ENCODE data around the gene GALNT7.
"Not testable (repeated sequence)": the region's sequence is repeated elsewhere in the genome, so short reads cannot be mapped to it uniquely, and the experiment has no call there.

Gene GALNT7

DNA sequence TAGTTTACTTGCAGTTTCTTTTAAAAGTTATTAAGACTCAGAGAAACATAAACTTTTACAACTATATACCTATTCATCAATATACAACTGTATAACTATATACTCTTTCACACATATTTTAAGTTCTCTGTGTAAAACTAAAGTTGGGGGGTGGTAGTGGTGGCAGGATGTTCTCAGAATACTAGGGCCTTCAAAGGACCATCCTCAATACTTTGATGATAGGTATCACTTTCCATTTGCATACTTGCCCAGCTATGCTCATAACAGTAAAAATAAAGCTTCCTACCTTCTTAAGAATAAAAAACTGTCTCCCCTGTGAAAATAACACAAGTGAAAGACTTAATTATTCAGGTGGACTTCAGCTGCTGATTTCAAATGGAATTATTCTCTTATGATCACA is 2.9 kb upstream of the GALNT7 start:
- in situ Hi-C loops (cut with MboI; ENCODE audit: low sequenced_read_pairs) = loop anchor here (25.0 kb wide), 1 partner anchor 128 kb away; no protein-coding TSS in a partner anchor

DNA sequence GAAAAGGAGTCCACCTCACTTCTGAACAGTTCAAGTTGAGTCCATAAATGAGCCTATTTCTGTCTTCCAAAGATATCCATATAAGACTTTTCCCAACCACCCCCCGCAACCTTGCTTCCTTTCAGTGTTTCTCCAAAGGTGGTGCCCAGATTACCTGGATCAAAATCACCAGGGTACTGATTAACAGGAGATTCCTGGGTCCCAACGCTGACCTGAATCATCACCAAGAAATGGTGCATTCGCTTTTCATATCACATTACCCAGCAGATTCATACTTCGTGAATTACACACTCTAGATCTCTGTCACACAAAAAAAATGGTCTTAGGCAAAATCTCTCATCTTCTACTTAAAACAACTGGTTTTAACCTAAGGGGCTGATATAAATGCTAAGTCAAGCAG is 2.1 kb upstream of the GALNT7 start:
- in situ Hi-C loops (cut with MboI; ENCODE audit: low sequenced_read_pairs) = loop anchor here (25.0 kb wide), 1 partner anchor 129 kb away; no protein-coding TSS in a partner anchor

DNA sequence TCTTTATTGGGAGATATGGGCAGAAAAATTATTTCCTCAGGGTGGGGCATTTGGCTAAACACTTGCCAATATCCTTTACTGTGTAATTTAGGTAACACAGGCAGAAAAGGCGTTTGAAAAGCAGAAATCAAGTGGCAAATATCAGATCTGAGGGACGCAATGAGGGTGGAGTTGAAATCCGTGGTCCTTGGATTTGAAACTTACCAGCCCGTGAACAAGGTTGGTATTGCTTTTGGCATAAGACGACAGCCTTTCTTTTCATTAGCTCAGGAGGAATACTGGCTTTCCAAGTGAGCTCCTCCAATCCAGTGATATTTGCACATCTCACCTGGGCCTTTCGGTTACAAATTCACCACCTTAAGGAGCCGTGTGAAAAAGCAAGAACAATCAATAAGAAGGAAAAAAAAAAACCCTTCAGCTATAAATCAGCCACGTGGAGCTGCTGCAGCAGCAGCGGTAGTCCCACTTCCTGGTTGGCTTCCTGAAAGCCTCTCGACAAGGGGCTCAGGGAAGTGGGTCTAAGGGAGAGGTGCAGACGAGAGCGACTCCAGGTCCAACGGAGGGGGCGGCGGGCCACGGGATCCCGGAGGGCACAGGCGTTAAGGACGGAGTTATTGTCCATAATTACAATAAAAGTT is 734 bp upstream of the GALNT7 start:
- in situ Hi-C loops (cut with MboI; ENCODE audit: low sequenced_read_pairs) = loop anchor here (25.0 kb wide), 1 partner anchor 131 kb away; no protein-coding TSS in a partner anchor

DNA sequence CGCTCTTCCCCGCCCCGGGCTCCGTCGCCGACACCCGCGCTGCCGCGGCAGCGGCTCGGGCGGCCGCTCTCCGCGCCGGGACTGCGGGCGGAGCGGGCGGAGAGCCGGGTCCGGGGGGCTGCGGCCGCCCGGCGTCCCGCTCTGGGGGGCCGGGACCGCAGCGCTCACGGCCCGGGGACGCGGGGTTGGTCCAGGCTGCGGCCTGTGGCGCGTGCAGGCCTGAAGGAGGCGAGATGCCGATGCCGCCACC is 492 bp downstream of the GALNT7 start:
- in situ Hi-C loops (cut with MboI; ENCODE audit: low sequenced_read_pairs) = loop anchor here (25.0 kb wide), 1 partner anchor 132 kb away; no protein-coding TSS in a partner anchor

DNA sequence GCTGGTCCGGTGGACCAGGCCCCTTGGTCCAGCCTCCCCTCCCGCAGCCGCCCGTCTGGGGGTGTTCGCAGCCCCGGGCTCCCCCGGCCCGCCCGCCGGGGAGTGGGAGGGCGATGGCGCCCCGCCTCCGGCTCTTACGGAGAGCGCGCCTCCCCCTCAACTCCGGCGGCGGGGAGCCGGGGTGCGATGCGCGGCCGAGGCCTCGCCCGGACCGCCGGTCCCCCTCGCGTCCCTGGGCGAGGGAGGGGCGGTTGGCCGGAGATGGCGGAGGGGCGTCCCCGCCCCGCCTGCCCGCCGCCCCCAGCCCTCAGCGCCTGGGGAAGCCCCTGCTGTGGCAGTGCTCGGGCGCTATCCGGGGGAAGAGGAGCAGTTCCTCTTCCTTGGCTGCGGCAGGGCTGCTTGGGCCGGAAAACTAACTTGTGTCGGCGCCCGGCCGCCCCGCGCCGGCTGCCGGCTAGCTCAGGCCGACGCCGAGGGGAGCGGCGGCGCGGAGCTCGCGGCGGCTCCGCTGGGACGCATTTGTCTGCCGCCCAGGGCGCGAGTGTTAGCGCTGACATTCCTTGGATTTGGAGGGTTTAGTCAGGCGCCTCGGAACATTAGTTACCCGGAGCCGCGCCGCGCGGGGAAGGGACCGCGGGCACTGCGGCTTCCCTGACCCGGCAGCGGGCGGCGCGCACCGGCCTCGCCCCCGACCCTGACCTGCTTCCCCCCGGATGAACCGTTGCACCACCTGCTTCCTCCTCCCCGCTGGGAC is 994 bp downstream of the GALNT7 start:
- in situ Hi-C loops (cut with MboI; ENCODE audit: low sequenced_read_pairs) = loop anchor here (25.0 kb wide), 1 partner anchor 132 kb away; no protein-coding TSS in a partner anchor

DNA sequence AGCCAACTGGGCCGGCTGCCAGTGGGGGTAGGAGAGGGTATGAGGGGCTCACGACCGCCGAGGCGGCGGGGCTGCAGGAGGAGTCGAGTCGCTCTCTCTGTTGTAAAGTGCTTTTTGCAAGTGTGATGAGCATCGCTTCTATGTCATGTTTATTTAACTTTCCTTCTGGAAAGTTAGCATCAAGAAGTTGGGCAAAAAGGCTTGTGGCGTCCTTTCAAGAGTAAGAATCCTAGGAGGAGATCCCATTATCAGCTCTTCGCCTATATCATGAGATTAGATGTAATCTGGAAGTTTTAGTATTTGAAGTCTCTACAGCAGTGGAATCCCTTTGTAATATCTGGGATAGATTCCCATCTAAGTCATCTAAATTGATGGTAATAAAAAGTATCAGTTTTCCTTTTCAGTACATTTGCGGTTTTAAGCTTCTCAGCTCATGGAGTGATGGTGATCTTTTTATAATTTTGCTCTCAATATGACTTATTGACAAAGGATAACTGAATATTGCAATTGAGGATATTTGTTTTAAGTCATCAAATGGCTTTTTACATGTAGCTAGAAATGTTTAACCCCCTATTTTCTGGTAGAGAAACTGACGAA is 1.7 kb downstream of the GALNT7 start:
- in situ Hi-C loops (cut with MboI; ENCODE audit: low sequenced_read_pairs) = loop anchor here (25.0 kb wide), 1 partner anchor 133 kb away; no protein-coding TSS in a partner anchor

DNA sequence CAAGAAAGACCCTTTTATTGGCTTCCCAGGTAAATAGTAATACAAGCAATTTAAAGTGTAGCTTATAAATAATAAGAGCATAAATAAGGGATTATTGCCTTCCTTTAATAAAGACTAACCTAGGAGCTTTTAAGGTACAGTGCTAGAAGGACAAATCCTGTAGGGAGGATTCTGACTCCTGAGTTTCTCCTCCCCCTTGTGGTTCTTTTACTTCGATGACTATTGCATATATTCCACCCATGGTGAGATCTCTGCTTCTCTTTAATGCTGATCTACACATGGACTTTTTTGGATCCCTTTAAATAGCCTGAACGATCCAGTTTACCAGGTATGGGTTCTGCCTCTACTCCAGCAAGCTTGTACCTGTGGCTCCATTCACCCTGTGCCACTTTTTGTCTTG is 2.5 kb downstream of the GALNT7 start:
- in situ Hi-C loops (cut with MboI; ENCODE audit: low sequenced_read_pairs) = loop anchor here (25.0 kb wide), 1 partner anchor 134 kb away; no protein-coding TSS in a partner anchor

DNA sequence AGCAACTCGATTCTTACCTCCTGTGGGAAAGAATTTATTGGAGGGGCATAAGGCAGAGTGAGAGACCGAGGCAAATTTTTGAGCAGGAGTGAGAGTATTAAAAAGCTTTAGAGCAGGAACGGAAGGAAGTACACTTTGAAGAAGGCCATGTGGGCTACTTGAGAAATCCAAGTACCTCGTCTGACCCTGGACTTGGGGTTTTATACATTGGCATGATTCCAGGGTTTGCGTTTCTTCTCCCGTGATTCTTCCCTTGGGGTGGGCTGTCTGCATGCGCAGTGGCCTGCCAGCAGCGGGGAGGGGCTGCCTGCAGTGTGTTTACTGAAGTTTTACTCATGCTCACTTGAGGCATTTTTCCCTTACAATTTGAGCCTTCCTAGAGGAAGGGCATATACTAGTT is 3.4 kb downstream of the GALNT7 start:
- in situ Hi-C loops (cut with MboI; ENCODE audit: low sequenced_read_pairs) = loop anchor here (25.0 kb wide), 1 partner anchor 135 kb away; no protein-coding TSS in a partner anchor

DNA sequence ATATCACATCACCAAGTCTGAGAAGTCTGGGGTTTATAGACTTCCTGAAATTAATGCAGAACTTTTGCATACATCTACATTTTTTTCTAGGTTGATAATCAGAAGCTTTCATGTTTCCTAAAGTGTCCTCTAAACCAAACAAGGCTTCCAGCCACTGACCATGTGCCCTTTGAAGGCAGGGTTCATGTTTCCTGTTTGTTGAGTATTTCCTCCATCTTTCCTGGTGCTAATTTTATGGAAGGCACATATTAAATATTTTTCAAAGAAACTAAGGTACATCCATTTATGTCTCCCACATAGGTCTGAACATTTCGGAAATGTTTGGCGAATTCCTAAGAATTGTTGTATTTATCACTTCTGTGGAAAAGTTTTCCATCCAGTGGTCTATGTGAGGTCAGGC is 5.6 kb downstream of the GALNT7 start:
- in situ Hi-C loops (cut with MboI; ENCODE audit: low sequenced_read_pairs) = loop anchor here (25.0 kb wide), 1 partner anchor 137 kb away; no protein-coding TSS in a partner anchor

DNA sequence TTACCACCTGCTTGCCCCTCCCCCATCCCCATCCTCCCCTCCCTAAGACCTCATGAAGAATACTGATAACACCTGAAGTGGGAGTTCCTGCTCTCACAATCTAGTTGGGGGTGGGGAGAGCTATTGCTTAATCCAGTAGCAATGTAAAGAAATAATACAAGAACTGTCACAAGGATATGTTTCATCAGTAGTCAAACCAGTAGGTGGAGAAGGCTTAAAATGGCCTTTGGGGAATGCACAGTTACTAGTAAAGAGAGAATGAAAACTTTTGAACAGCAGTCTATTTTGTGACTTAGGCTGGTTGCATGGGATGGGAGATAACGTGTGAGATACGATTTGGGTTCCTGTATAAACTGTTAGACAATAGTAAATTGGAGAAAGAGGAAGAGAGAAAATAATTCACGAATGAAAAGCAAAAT is 6.0 kb downstream of the GALNT7 start:
- in situ Hi-C loops (cut with MboI; ENCODE audit: low sequenced_read_pairs) = loop anchor here (25.0 kb wide), 1 partner anchor 137 kb away; no protein-coding TSS in a partner anchor

DNA sequence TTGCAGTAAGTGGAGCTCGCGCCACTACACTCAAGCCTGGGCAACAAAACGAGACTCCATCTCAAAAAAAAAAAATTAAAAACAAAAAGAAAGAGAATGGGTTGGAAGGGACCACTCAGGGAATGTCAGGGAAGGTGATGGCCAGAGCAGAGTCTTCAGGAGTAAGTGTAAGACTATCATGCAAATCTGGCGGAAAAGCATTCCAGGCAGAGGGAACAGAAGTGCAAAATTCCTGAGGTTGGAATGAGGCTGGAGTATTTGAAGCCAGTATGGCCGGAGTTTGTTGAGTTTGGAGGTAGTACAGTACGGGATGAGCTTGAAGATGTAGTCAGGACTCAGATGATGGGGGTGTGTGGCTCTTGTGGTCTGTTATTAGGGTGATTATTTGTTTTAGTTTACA is 7.4 kb downstream of the GALNT7 start:
- in situ Hi-C loops (cut with MboI; ENCODE audit: low sequenced_read_pairs) = no loop called here

DNA sequence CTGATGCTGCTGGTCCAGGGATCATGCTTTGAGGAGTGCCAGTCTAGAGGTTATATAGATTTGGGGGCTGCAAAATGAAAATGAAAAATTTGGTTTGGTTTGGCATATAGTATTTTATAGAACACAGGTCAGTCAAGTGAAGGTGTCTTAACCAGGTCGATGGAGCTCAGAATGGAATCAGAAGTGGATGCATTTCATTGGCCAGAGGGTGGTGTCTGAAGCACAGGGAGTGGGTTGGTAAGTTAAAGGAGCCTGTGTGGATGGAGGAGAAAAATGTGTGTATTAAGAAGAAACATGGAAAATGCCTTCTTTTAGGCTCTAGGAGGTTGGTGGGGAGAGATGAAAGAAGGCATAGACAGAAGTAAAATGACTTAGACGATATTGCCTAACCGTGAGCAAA is 8.6 kb downstream of the GALNT7 start:
- in situ Hi-C loops (cut with MboI; ENCODE audit: low sequenced_read_pairs) = no loop called here

DNA sequence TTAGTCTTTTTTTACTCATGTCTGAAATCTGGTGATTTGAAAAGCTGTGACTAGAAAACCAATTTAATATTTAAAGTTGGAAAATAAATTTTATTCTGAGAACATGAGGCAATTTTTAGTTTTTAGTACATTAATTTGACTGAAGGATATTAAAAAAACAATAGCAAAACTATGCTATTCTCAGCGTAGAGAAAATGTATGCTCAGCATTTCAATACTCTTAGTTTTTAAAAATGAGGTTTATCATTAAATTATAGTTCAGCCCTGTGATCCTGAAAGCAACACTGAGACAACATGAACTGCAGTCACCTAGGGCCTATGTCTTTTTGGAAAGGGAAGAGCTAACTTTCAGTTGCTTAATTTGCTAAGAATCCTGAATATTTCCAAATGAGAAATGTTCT is 9.5 kb downstream of the GALNT7 start:
- in situ Hi-C loops (cut with MboI; ENCODE audit: low sequenced_read_pairs) = no loop called here

DNA sequence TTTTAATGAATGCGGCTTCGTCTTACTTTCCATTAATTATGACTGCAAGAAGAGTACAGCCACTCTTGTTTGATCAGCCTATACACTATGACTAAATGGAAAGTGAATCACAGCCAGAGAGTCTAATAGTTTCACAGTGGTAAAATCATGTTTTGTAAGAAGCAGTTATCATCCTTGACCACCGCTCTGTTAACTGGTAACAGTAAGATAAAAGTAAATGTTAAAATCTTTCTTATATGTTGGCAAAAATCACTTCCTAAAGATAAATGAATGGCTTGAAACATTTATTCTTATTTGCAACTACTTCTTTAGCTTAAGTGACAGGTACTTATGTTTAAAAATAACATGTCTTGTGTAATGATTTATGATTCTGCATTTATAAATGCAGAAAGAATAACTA is 13.2 kb downstream of the GALNT7 start:
- in situ Hi-C loops (cut with MboI; ENCODE audit: low sequenced_read_pairs) = no loop called here

DNA sequence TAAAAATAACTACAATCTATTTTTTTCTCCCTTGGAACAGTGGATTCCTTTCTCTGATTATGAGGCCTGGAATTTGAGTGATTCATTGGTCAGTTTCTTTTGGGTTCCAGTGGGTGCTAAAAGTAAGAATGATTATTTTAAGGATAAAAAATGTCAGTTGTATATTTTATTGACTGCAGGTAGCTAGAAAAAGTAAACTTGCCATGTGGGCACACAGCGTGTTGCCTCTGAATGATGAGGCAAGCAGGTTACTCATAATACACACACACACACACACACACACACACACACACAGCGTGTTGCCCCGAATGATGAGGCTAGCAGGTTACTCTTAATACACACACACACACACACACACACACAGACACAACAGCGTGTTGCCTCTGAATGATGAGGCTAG is 13.8 kb downstream of the GALNT7 start:
- in situ Hi-C loops (cut with MboI; ENCODE audit: low sequenced_read_pairs) = no loop called here

DNA sequence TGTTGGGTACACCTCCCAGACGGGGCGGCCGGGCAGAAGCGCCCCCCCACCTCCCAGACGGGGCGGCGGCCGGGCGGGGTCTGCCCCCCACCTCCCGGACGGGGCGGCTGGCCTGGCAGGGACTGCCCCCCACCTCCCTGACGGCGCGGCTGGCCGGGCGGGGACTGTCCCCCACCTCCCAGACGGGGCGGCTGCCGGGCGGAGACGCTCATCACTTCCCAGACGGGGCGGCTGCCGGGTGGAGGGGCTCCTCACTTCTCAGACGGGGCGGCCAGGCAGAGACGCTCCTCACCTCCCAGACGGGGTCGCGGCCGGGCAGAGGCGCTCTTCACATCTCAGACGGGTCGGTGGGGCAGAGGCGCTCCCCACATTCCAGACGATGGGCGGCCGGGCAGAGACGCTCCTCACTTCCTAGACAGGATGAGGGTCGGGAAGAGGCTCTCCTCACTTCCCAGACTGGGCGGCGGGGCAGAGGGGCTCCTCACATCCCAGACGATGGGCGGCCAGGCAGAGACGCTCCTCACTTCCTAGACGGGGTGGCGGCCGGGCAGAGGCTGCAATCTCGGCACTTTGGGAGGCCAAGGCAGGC is 15.1 kb downstream of the GALNT7 start:
- in situ Hi-C loops (cut with MboI; ENCODE audit: low sequenced_read_pairs) = not testable (repeated sequence)

DNA sequence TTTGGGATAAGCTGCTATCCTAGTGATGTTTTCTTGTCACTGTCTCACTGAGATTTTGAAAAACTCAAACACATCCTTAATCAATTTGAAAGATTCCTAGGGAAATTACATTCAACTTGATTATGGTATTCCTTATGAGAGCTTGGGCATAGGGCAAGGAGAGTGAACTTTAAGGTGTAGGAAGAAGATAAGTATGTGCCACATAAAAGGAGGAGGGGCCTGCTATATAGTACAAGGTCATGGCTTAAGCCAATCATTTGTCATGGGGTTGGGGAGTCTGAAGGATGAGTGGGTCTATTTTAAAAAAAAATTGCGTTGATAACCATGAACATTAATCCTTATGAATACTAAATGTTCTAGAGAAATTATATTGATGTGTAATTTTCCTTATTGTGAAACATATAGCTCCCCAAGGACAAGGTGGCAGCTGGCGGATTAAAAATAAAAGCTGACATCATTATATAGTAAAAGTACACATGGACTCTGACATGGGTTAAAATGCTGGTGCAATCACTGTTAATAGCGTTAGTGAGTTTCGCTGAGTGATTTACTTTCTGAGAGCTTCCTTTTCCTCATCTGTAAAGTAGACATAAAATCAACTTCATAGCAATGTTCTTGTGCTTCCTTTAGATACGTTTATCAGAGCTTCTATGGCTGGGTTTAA is 17.4 kb downstream of the GALNT7 start:
- in situ Hi-C loops (cut with MboI; ENCODE audit: low sequenced_read_pairs) = no loop called here

DNA sequence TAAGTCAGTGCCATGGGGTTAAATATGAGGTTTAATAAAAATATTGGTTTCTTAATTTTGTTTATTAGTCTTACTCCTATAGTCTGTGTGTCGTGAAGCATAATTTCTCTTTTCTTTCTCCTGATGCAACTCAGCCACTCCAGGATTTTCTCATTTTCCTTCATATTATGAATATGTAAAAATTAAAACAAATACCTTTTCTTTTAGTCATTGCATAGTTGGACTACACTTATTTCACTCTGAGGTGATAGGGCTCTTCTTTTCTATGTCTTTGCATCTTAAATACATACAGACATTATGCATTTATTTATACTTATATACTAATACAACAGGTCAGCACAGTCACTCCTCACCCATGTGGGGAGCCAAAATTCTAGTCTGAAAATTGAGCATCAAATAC is 19.1 kb downstream of the GALNT7 start:
- in situ Hi-C loops (cut with MboI; ENCODE audit: low sequenced_read_pairs) = no loop called here

DNA sequence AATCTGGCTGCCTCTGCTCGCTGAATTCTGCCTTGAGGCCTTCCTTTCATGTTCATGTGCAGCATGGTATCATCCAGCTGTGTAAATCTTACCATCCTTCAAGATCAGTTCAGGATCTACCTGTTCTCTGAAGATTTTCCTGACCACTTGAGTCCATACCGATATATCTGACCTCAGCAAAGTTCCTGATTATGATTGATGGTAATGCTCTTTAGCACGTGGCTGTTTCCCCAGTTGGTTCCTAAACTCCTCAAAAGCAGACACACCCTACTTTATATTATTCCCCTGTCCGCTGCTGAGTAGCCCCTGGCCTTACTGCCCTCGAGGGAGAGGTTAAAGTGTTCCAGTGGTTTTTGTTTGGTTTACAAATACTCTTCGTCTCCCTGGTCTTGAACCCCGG is 20.0 kb downstream of the GALNT7 start:
- in situ Hi-C loops (cut with MboI; ENCODE audit: low sequenced_read_pairs) = no loop called here

DNA sequence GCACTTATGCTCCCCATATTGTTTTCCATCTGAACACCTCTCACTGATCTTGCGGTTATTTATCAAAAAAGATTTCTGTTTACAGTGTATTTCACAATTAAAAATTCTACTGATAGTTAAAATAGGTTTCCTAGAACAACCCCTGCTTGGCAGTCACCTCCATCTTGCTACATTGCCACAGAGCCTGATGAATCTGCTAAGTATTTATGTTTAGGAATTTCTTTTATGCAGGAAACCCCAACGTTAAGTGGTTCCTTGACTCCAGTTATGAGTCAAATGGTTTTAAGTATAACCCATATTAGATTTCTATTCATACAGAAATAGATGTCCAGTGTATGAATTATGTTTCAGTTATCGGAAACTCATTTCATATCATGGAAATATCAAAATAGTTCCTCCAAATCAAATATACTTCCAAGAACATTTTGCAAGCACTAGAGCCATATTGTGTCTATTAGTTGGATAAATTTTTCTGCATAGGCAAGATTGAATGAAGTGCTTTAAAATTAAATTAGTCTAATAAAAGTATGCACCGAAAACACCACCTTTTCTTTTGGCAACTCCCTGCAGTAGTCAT is 20.6 kb downstream of the GALNT7 start:
- in situ Hi-C loops (cut with MboI; ENCODE audit: low sequenced_read_pairs) = no loop called here

DNA sequence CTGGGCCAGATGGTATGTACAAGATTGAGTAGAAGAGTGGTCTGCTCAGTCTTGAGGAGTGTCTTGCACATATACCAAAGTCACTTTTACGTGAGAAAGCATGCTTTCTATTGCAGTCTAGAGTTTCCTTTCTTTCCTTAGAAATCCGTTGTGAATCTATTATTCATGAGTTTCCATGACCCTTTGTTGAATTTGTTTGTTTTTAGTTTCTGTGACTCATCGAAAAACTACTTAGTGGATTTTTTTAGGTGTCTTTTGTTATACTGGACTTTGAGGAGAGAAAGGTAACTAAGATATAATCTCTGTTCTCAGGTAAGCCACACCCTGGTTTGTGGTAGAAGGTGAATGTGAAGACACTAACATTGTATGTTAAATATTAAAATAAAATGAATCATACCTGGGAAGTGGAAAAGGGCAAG is 23.0 kb downstream of the GALNT7 start:
- in situ Hi-C loops (cut with MboI; ENCODE audit: low sequenced_read_pairs) = no loop called here
